ENCODE results near the gene RAD51B. TPM values are rescaled to one million over a fixed set of nuclear protein-coding genes. Genes with fewer than 3 reads are reported as not detected.

RAD51B gene
- total RNA-seq, 1 donor from 2014 or later, result 38.6 TPM

GRCh38 chr14:68247676-68248268 is 428.2 kb downstream of the RAD51B start:
- Histone ChIP-seq H3K4me3 (ENCODE audit: low read length in 3 of 3) (no peak overlapping the region), H3K9ac (ENCODE audit: low read depth in 1 of 3, low read length in 3 of 3) (peak overlapping the region in 2 of 3 donors; percentile 36 to 47), H3K27ac (ENCODE audit: low read depth, low read length) (peak overlapping the region; percentile 87), H3K36me3 (ENCODE audit: control insufficient read depth in 3 of 3, insufficient read depth in 3 of 3, low read length in 3 of 3) (no peaks in the 10 kb centered on the region), H3K4me1 (ENCODE audit: control insufficient read depth in 3 of 3, insufficient read depth in 3 of 3, low read length in 3 of 3) (peaks cover 59 to 73% (median 72%) of the 10 kb centered on the region in 3 donors), H3K9me3 (ENCODE audit: control insufficient read depth in 3 of 3, low read length in 3 of 3) (no peaks in the 10 kb centered on the region), H3K27me3 (ENCODE audit: control insufficient read depth in 3 of 3, insufficient read depth in 3 of 3, low read length in 3 of 3) (no peaks in the 10 kb centered on the region)

- no peaks in the 10 kb centered on the region for H3K9me3 ChIP-seq (ENCODE audit: control insufficient read depth in 3 of 3, low read length in 3 of 3)
- peak overlapping the region; percentile 15 to 58 (median 32) for H3K9ac ChIP-seq (ENCODE audit: low read depth in 1 of 3, low read length in 3 of 3)
- H3K4me1 ChIP-seq (ENCODE audit: control insufficient read depth in 3 of 3, insufficient read depth in 3 of 3, low read length in 3 of 3), result peaks cover 55 to 70% (median 68%) of the 10 kb centered on the region in 3 donors
- H3K27me3 ChIP-seq (ENCODE audit: control insufficient read depth in 3 of 3, insufficient read depth in 3 of 3, low read length in 3 of 3), result no peaks in the 10 kb centered on the region
- no peaks in the 10 kb centered on the region for H3K36me3 ChIP-seq (ENCODE audit: control insufficient read depth in 3 of 3, insufficient read depth in 3 of 3, low read length in 3 of 3)
- H3K27ac ChIP-seq (ENCODE audit: low read depth, low read length), result peak overlapping the region; percentile 87
- peak overlapping the region in 2 of 3 donors; percentile 42 to 60 for H3K4me3 ChIP-seq (ENCODE audit: low read length in 3 of 3)
Measured at GRCh38 chr14:68248481-68249255, 429.1 kb downstream of the RAD51B start.

DNA sequence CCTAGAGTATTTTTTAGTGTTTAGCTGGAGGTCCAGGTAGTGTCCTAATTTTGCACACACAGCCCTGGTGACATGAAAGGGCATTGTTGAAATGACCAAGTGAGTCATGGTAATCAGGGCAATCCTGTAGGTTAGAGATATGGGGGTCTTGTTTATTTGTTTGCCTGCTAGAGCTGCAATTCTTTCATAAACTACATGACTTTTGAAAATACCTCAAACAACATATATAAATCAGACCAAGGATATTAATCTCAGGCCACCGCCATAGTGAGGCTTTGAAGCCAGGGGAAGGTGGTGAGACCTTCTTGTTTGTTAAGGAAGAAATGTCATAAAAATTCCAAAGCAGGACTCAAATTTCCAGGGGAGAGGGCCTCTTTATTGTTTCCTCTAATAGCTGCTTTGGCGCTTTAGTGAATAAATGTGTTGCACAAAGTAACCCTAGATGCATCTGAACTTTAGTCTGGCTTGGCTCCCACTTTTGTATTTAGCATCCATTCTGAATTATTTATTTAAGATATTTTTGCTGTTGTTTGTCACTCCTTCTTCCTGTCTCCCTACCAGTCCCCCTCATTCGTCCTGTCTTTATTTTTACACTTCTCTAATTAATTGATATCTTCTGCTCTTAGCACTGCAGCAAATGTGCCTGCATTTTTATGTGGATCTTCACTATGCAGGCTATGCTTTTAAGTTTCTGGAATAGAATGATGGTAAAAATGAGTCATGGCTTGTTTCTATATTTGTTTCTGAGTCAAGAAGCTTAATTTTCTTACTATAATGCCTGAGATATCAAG is 430.3 kb downstream of the RAD51B start:
- Histone ChIP-seq H3K4me3 (ENCODE audit: low read length in 3 of 3) (no peak overlapping the region), H3K9me3 (ENCODE audit: control insufficient read depth in 3 of 3, low read length in 3 of 3) (no peaks in the 10 kb centered on the region), H3K36me3 (ENCODE audit: control insufficient read depth in 3 of 3, insufficient read depth in 3 of 3, low read length in 3 of 3) (no peaks in the 10 kb centered on the region), H3K4me1 (ENCODE audit: control insufficient read depth in 3 of 3, insufficient read depth in 3 of 3, low read length in 3 of 3) (peaks cover 48 to 60% (median 57%) of the 10 kb centered on the region in 3 donors), H3K9ac (ENCODE audit: low read depth in 1 of 3, low read length in 3 of 3) (no peak overlapping the region), H3K27me3 (ENCODE audit: control insufficient read depth in 3 of 3, insufficient read depth in 3 of 3, low read length in 3 of 3) (no peaks in the 10 kb centered on the region), H3K27ac (ENCODE audit: low read depth, low read length) (peak overlapping the region; percentile 87)

DNA sequence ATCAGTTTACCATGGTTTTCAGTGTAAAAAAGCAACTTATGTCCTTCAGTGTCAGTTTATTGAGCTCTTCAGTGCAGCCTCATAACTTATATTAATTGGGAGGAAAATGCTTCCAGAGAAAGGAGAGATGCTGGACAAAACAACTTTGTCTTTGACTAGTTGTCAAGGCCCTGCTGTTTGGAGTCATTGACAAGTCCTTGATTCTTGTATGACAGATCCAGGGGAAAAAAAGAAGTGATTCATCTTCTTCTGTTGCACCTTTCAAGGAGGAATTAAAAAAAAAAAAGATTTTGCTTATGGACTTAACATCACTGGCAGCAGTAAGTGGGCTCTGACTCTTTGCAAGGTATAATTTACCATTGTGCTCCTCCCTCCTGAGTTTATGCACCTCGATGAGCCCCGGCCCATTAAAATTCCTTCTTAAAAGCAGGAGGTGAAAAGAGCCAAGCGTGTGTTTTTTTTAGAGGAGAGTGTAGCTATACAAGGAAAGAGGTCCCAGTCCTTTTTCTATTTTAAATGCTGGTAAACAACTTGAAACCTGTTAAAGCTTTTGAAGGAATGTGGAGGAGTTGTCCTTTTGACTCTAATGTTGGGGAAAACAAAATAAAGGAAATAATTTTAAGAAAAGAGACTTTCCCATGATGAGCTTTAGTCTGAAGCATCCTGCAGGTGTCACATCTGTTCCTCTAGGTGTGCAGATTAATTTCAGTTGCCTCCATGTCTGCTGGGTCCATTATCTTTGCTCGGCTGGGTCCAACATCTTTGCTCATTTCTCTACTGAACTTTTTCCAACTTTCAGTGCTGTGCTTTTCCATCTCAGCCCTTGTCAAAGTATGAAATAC is 431.6 kb downstream of the RAD51B start:
- no peak overlapping the region for H3K9ac ChIP-seq (ENCODE audit: low read depth in 1 of 3, low read length in 3 of 3)
- no peaks in the 10 kb centered on the region for H3K9me3 ChIP-seq (ENCODE audit: control insufficient read depth in 3 of 3, low read length in 3 of 3)
- H3K36me3 ChIP-seq (ENCODE audit: control insufficient read depth in 3 of 3, insufficient read depth in 3 of 3, low read length in 3 of 3), result no peaks in the 10 kb centered on the region
- H3K27me3 ChIP-seq (ENCODE audit: control insufficient read depth in 3 of 3, insufficient read depth in 3 of 3, low read length in 3 of 3), result no peaks in the 10 kb centered on the region
- peak overlapping the region; percentile 87 for H3K27ac ChIP-seq (ENCODE audit: low read depth, low read length)
- H3K4me3 ChIP-seq (ENCODE audit: low read length in 3 of 3), result no peak overlapping the region
- H3K4me1 ChIP-seq (ENCODE audit: control insufficient read depth in 3 of 3, insufficient read depth in 3 of 3, low read length in 3 of 3), result peaks cover 36 to 47% (median 44%) of the 10 kb centered on the region in 3 donors

GRCh38 chr14:68251769-68252100 is 432.2 kb downstream of the RAD51B start:
- H3K9me3 ChIP-seq (ENCODE audit: control insufficient read depth in 3 of 3, low read length in 3 of 3), result no peaks in the 10 kb centered on the region
- H3K27ac ChIP-seq (ENCODE audit: low read depth, low read length), result no peak overlapping the region
- H3K9ac ChIP-seq (ENCODE audit: low read depth in 1 of 3, low read length in 3 of 3), result no peak overlapping the region
- no peaks in the 10 kb centered on the region for H3K27me3 ChIP-seq (ENCODE audit: control insufficient read depth in 3 of 3, insufficient read depth in 3 of 3, low read length in 3 of 3)
- peaks cover 32 to 44% (median 38%) of the 10 kb centered on the region in 3 donors for H3K4me1 ChIP-seq (ENCODE audit: control insufficient read depth in 3 of 3, insufficient read depth in 3 of 3, low read length in 3 of 3)
- no peaks in the 10 kb centered on the region for H3K36me3 ChIP-seq (ENCODE audit: control insufficient read depth in 3 of 3, insufficient read depth in 3 of 3, low read length in 3 of 3)
- no peak overlapping the region for H3K4me3 ChIP-seq (ENCODE audit: low read length in 3 of 3)

DNA sequence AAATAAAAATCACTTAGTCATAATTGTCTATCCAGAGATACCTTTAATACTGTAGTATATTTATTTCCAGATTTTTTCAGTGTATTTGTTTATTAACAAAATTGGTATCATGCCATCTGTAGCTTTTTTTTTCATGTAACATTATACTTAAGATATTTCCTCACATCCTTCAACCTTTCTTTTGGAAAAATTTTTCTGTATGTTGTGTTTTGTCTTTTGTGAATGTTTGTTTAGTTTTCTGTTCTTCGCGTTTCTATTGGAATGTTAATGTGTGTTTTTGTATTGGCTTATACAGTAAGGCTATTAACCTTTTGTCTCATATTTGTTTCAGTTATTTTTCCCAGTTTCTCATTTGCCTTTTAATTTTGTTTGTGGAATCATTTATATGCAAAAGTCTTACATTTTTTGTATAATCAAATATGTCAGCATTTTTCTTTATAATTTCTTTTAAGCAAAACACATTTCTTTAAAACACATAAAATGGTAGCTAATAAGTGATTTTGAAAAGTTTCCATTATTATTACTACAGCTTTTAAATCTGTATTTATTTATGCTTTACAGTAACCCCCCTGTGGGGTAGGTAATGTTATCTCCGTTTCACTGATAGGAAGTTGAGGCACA is 433.7 kb downstream of the RAD51B start:
- Histone ChIP-seq H3K4me3 (ENCODE audit: low read length in 3 of 3) (no peak overlapping the region), H3K36me3 (ENCODE audit: control insufficient read depth in 3 of 3, insufficient read depth in 3 of 3, low read length in 3 of 3) (no peaks in the 10 kb centered on the region), H3K4me1 (ENCODE audit: control insufficient read depth in 3 of 3, insufficient read depth in 3 of 3, low read length in 3 of 3) (peaks cover 24 to 33% (median 25%) of the 10 kb centered on the region in 3 donors), H3K27me3 (ENCODE audit: control insufficient read depth in 3 of 3, insufficient read depth in 3 of 3, low read length in 3 of 3) (no peaks in the 10 kb centered on the region), H3K9me3 (ENCODE audit: control insufficient read depth in 3 of 3, low read length in 3 of 3) (no peaks in the 10 kb centered on the region), H3K9ac (ENCODE audit: low read depth in 1 of 3, low read length in 3 of 3) (no peak overlapping the region), H3K27ac (ENCODE audit: low read depth, low read length) (no peak overlapping the region)

DNA sequence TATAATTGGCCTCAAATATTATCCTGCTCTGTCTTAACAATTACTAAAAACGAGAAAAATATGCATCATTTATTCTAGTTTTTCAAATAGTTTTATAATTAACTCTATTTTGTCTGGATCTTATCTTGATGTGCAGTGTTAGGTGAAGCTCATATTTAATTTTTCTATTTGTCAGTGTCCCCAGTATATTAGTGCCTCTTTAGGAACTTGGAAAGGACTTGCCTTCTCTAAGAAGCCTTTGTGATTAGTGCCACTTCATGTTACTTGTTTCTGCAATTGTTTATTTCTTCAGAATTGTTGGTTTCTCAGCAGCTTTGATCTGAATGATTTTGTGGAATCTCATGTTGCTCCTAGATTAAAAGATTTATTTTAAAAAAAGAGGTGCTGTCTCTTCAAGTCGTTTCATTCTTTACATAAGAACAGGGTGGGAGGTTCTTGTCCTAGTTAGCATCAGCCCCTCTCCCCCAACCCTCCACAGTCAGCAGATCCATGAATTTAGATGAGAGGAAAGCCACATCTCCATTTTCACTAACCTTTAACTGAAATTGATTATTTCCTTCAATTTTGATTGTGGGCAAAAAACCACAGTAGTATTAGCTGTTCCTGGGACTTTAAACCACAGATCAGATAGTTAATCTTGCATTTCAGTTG is 434.4 kb downstream of the RAD51B start:
- H3K4me3 ChIP-seq (ENCODE audit: low read length in 3 of 3), result no peak overlapping the region
- H3K27ac ChIP-seq (ENCODE audit: low read depth, low read length), result no peak overlapping the region
- peaks cover 18 to 25% (median 20%) of the 10 kb centered on the region in 3 donors for H3K4me1 ChIP-seq (ENCODE audit: control insufficient read depth in 3 of 3, insufficient read depth in 3 of 3, low read length in 3 of 3)
- no peak overlapping the region for H3K9ac ChIP-seq (ENCODE audit: low read depth in 1 of 3, low read length in 3 of 3)
- no peaks in the 10 kb centered on the region for H3K27me3 ChIP-seq (ENCODE audit: control insufficient read depth in 3 of 3, insufficient read depth in 3 of 3, low read length in 3 of 3)
- H3K9me3 ChIP-seq (ENCODE audit: control insufficient read depth in 3 of 3, low read length in 3 of 3), result no peaks in the 10 kb centered on the region
- no peaks in the 10 kb centered on the region for H3K36me3 ChIP-seq (ENCODE audit: control insufficient read depth in 3 of 3, insufficient read depth in 3 of 3, low read length in 3 of 3)

DNA sequence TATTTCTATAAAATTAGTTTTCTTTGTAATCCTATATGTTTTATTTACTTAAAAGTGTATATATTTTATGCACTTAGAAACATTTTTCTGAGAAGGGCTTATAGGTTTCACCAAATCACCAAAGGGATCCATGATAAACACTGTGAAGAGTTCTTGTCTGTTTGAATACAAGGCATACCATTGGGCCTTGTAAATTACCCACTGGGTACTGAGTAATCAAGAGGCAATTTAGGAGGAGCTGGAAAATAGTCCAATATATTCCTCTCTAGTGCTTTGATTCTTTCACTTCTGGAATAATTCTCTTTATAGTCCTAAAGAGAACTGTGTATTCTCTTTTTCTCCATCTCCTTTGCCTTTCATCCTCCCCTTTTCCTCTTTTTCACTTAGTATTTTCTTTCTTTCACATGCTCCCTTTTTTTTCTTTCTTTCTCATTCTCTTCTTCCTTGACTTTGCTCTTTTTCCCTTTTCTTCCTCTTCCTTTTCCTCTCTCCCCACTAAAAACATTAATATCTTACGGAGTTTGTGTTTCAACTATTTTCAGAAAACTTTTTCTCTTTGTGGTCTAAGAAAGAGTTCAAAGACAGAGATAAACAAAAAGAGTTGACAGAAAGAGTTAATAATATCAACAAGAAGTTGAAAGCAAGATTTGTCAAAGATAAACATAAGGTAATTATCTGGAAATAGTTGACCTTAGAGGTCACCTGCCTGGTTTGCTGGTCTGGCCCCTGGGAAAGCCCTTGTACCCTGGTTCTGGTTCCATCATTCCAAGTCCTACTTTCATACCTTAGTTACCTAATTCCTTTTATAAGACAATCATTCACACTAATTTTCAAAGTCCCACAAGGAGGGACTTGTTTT is 435.3 kb downstream of the RAD51B start:
- Histone ChIP-seq H3K36me3 (ENCODE audit: control insufficient read depth in 3 of 3, insufficient read depth in 3 of 3, low read length in 3 of 3) (no peaks in the 10 kb centered on the region), H3K9ac (ENCODE audit: low read depth in 1 of 3, low read length in 3 of 3) (no peak overlapping the region), H3K27me3 (ENCODE audit: control insufficient read depth in 3 of 3, insufficient read depth in 3 of 3, low read length in 3 of 3) (no peaks in the 10 kb centered on the region), H3K4me3 (ENCODE audit: low read length in 3 of 3) (no peak overlapping the region), H3K4me1 (ENCODE audit: control insufficient read depth in 3 of 3, insufficient read depth in 3 of 3, low read length in 3 of 3) (peaks cover 11 to 16% (median 13%) of the 10 kb centered on the region in 3 donors), H3K9me3 (ENCODE audit: control insufficient read depth in 3 of 3, low read length in 3 of 3) (no peaks in the 10 kb centered on the region), H3K27ac (ENCODE audit: low read depth, low read length) (no peak overlapping the region)
